Left kidney (tissue), 2 donors: ENCODE measurements around the gene KAZN. TPM values are rescaled to one million over a fixed set of nuclear protein-coding genes. Genes with fewer than 3 reads are reported as not detected.

ENCODE experiments used
- DNase-seq: peaks from one replicate; pipeline ENCODE4 v3.0.0-alpha.2; 2013
- polyA plus RNA-seq: library from polyadenylated mRNA; unstranded; fragments of 120-200 nt; gene quantifications from one replicate; pipeline ENCODE4 v1.2.1, GENCODE V29; 2013; ENCODE audit not compliant: insufficient read length

KAZN gene
- polyA plus RNA-seq, 1 donor: 35.2 TPM

- no peak for DNase-seq
These were observed 171.2 kb downstream of the KAZN start for GRCh38 chr1:14769486-14770274.

GRCh38 chr1:14773396-14774025, 175.0 kb downstream of the KAZN start:
- DNase-seq: no peak

- no peak for DNase-seq
These were observed 175.7 kb downstream of the KAZN start for GRCh38 chr1:14774225-14774624.

- DNase-seq: no peak
These were observed 176.5 kb downstream of the KAZN start for GRCh38 chr1:14774988-14775387.

GRCh38 chr1:14775434-14775833, 176.9 kb downstream of the KAZN start:
- DNase-seq: no peak

GRCh38 chr1:14777516-14778506, 179.3 kb downstream of the KAZN start:
- no peak for DNase-seq

GRCh38 chr1:14778541-14778897, 180.0 kb downstream of the KAZN start:
- no peak for DNase-seq

- no peak for DNase-seq
These were observed 180.7 kb downstream of the KAZN start for GRCh38 chr1:14778898-14779865.

GRCh38 chr1:14780271-14780670, 181.8 kb downstream of the KAZN start:
- no peak for DNase-seq

- DNase-seq: no peak
These were observed 183.3 kb downstream of the KAZN start for GRCh38 chr1:14781811-14782210.

- no peak for DNase-seq
These were observed 184.5 kb downstream of the KAZN start for GRCh38 chr1:14782741-14783591.

- DNase-seq: no peak
These were observed 185.1 kb downstream of the KAZN start for GRCh38 chr1:14783592-14783886.

- DNase-seq: no peak
These were observed 186.6 kb downstream of the KAZN start for GRCh38 chr1:14784790-14785773.

GRCh38 chr1:14786109-14786675, 187.7 kb downstream of the KAZN start:
- no peak for DNase-seq

GRCh38 chr1:14786681-14787080, 188.2 kb downstream of the KAZN start:
- DNase-seq: no peak

- no peak for DNase-seq
These were observed 189.1 kb downstream of the KAZN start for GRCh38 chr1:14787604-14788003.

- no peak for DNase-seq
These were observed 189.6 kb downstream of the KAZN start for GRCh38 chr1:14788080-14788479.

GRCh38 chr1:14790982-14791381, 192.5 kb downstream of the KAZN start:
- no peak for DNase-seq

- no peak for DNase-seq
These were observed 193.2 kb downstream of the KAZN start for GRCh38 chr1:14791654-14792053.
